Spleen (tissue), 11 donors: ENCODE measurements around the gene IDI2. TPM values are rescaled to one million over a fixed set of nuclear protein-coding genes. Genes with fewer than 3 reads are reported as not detected.
"Not testable (repeated sequence)": the region's sequence is repeated elsewhere in the genome, so short reads cannot be mapped to it uniquely, and the experiment has no call there.

Experiments
- DNase-seq: peaks from one replicate; pipeline ENCODE4 v3.0.0-alpha.2; 2020
- H3K27ac ChIP-seq, 8 donors: fragments of 200-600 bp; sonication (generic) in 7 of 8; 1 replicate in 4 of 8; 2 replicates in 4 of 8; pipeline versions ENCODE4 v1.5.0 to v1.8.0; 2016 to 2021; ENCODE audit warnings: inconsistent platforms in 4 of 8, mild to moderate bottlenecking in 4 of 8, moderate library complexity in 1 of 8
- H3K27me3 ChIP-seq, 7 donors: fragments of 200-600 bp; sonication (generic) in 6 of 7; replicated peaks in 1 of 7; 1 replicate in 4 of 7; 2 replicates in 3 of 7; pipeline versions ENCODE4 v1.5.0 to v1.8.0; 2016 to 2021; ENCODE audit warnings: inconsistent platforms in 3 of 7, mild to moderate bottlenecking in 1 of 7
- H3K36me3 ChIP-seq, 6 donors: fragments of 200-600 bp; sonication (generic) in 5 of 6; 1 replicate in 4 of 6; 2 replicates in 2 of 6; pipeline versions ENCODE4 v1.5.0 to v1.8.0; 2016 to 2021; ENCODE audit warnings: inconsistent platforms in 2 of 6
- H3K4me1 ChIP-seq, 6 donors: fragments of 200-600 bp; sonication (generic) in 5 of 6; 1 replicate in 3 of 6; 2 replicates in 3 of 6; pipeline versions ENCODE4 v1.5.0 to v1.8.0; 2016 to 2021; ENCODE audit warnings: inconsistent platforms in 3 of 6
- H3K4me3 ChIP-seq, 8 donors: fragments of 200-600 bp; sonication (generic) in 7 of 8; 1 replicate in 4 of 8; 2 replicates in 4 of 8; pipeline versions ENCODE4 v1.5.0 to v1.8.0; 2016 to 2021; ENCODE audit warnings: inconsistent platforms in 4 of 8, mild to moderate bottlenecking in 4 of 8, moderate library complexity in 2 of 8
- H3K9me3 ChIP-seq, 8 donors: fragments of 200-600 bp; sonication (generic) in 7 of 8; 1 replicate in 4 of 8; 2 replicates in 4 of 8; pipeline versions ENCODE4 v1.5.0 to v1.8.0; 2016 to 2021; ENCODE audit warnings: inconsistent platforms in 4 of 8
- POLR2A ChIP-seq, 3 donors: fragments of 450-650 bp; IDR thresholded peaks; one replicate each; pipeline ENCODE4 v1.5.1; 2017; ENCODE audit warnings: antibody characterized with exemption in 3 of 3, mild to moderate bottlenecking in 1 of 3
- POLR2AphosphoS5 ChIP-seq, 3 donors: sonication (generic); formaldehyde crosslinking; IDR thresholded peaks; one replicate each; pipeline ENCODE4 v1.5.1; 2017; ENCODE audit warnings: antibody characterized with exemption in 3 of 3
- WGBS, 5 donors: extraction: QIAGEN DNeasy Blood & Tissue Kit in 3 of 5; methylation state at CpG; one replicate each; pipeline versions ENCODE4 v1.1.5 to v1.1.7; 2013 to 2018; 5-methylcytosine and 5-hydroxymethylcytosine counted together
- intact Hi-C: fragments of 100-400 bp; cut with DNase I; formaldehyde crosslinking; loops from one replicate; pipeline ENCODE4 v1.15.0; 2023; ENCODE audit warnings: low total_unique reads
- polyA plus RNA-seq, 3 donors: library from polyadenylated mRNA; stranded (reverse); fragments of 200-250 nt; gene quantifications; one replicate each; pipeline ENCODE4 v1.2.1, GENCODE V29; 2013
- total RNA-seq, 7 donors: library from RNA; depleted of rRNA in 3 of 7; stranded (reverse); fragments of >200 nt in 3 of 7; fragmentation: NEBNext Ultra II Directional in 4 of 7; extraction: Animal tissue kit (Norgen Biotek cat#: 25700) in 4 of 7; gene quantifications; one replicate each; pipeline versions ENCODE4 v1.1.0 to v1.2.1, GENCODE V29; 2016 to 2021
- TF ChIP-seq, protein P1 (sequence below), 11 experiments: fragments of 200-600 bp in 7 of 11; fragments of 450-650 bp in 4 of 11; sonication (generic) in 4 of 11; IDR thresholded peaks in 8 of 11; conservative IDR thresholded peaks in 3 of 11; 1 replicate in 7 of 11; 2 replicates in 4 of 11; pipeline versions ENCODE4 v1.4.0 to v1.8.0; 2016 to 2021; ENCODE audit warnings: antibody characterized with exemption in 11 of 11, inconsistent platforms in 4 of 11, mild to moderate bottlenecking in 1 of 11
- donor health status: healthy with polysubstance abuse.
- donor health status: DM: no; HTN: no; CAD: no; lungs with moderate emphysema.
- donor health status: DM: no; HTN: no; CAD: no.
- donor health status: Bipolar disorder and iron deficiency.
- donor health status: healthy.
- donor health status: DM: no; HTN: no; CAD: no.
- donor health status: DM: yes; HTN: yes; CAD: no.

IDI2 gene
- total and polyA plus RNA-seq, 10 donors, result 0.06 to 0.09 TPM; not detected in 8

DNA sequence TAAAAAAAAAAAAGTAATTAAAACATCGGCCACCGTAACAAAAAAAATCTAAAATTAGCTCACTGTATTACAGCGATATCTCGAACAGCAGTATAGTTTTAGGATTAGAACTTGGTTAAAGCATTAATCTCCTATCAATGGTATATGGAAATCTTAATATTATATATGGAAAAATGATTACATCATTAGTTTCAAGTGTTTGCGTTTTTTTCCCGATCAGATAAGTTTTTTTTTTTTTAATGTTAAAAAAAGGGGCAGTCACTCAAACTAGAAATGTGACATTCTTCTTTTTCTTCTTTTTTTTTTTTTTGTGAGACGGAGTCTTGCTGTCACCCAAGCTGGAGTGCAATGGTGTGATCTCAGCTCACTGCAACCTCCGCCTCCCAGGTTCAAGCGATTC is 15.9 kb upstream of the IDI2 start:
- peaks cover 20 to 66% (median 45%) of the 10 kb centered on the region in 6 donors for H3K4me1 ChIP-seq
- intact Hi-C loops, result no loop called here
- no peaks in the 10 kb centered on the region for H3K27me3 ChIP-seq
- no peak for TF ChIP-seq POLR2A (IDR thresholded peaks at IDR 0.05)
- TF ChIP-seq POLR2AphosphoS5 (IDR thresholded peaks at IDR 0.05), result no peak
- TF ChIP-seq, protein P1, sequence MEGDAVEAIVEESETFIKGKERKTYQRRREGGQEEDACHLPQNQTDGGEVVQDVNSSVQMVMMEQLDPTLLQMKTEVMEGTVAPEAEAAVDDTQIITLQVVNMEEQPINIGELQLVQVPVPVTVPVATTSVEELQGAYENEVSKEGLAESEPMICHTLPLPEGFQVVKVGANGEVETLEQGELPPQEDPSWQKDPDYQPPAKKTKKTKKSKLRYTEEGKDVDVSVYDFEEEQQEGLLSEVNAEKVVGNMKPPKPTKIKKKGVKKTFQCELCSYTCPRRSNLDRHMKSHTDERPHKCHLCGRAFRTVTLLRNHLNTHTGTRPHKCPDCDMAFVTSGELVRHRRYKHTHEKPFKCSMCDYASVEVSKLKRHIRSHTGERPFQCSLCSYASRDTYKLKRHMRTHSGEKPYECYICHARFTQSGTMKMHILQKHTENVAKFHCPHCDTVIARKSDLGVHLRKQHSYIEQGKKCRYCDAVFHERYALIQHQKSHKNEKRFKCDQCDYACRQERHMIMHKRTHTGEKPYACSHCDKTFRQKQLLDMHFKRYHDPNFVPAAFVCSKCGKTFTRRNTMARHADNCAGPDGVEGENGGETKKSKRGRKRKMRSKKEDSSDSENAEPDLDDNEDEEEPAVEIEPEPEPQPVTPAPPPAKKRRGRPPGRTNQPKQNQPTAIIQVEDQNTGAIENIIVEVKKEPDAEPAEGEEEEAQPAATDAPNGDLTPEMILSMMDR (IDR thresholded peaks at IDR 0.05 in 8 of 11, conservative IDR thresholded peaks at IDR 0.05 in 3 of 11), result no peak
- H3K4me3 ChIP-seq, result no peak overlapping the region
- no peaks in the 10 kb centered on the region for H3K9me3 ChIP-seq
- peaks cover 0 to 68% (median 32%) of the 10 kb centered on the region in 6 donors for H3K36me3 ChIP-seq
- DNase-seq, result no peak
- 94 to 98% (median 97%) methylated on average over 9 of the region's 9 CpGs for WGBS, 5 donors
- peak overlapping the region in 3 of 8 donors; percentile 94 to 97 (median 95) for H3K27ac ChIP-seq

DNA sequence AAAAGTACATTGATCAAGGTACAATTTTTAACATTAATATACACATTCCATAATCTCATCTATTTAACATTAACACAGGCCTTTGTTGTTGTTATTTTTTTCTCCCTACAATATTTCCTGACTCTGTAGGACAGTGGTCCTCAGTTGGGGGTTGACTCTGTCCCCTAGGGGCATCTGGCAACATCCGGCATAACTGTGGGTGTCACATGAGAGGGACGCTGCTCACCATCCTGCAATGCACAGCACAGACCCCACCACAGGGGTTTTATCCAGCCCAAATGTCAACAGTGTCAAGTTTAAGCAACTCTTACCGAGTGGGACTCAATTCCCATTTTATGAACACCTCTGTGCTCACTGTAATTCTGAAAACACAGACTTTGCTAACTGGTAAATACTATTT is 14.5 kb upstream of the IDI2 start:
- WGBS, 5 donors, result 81 to 92% (median 87%) methylated on average over 3 of the region's 3 CpGs

DNA sequence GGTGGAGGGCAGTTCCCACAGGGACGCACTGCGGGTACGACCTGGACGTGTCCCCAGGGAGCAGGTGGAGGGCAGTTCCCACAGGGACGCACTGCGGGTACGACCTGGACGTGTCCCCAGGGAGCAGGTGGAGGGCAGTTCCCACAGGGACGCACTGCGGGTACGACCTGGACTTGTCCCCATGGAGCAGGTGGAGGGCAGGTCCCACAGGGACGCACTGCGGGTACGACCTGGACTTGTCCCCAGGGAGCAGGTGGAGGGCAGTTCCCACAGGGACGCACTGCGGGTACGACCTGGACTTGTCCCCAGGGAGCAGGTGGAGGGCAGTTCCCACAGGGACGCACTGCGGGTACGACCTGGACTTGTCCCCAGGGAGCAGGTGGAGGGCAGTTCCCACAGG is 13.1 kb upstream of the IDI2 start:
- intact Hi-C loops, result not testable (repeated sequence)
- peaks cover 0 to 71% (median 32%) of the 10 kb centered on the region in 6 donors for H3K36me3 ChIP-seq
- 91 to 94% (median 93%) methylated on average over 3 to 15 of the region's 20 CpGs for WGBS, 5 donors

More for the DNA sequence above, 14.5 kb upstream of the IDI2 start:
- no peak for DNase-seq
- TF ChIP-seq POLR2A (IDR thresholded peaks at IDR 0.05), result no peak
- Histone ChIP-seq H3K27me3 (no peaks in the 10 kb centered on the region), H3K27ac (peak overlapping the region in 1 of 8 donors; percentile 31), H3K9me3 (no peaks in the 10 kb centered on the region), H3K4me1 (peaks cover 20 to 54% (median 32%) of the 10 kb centered on the region in 6 donors), H3K4me3 (no peak overlapping the region), H3K36me3 (peaks cover 0 to 71% (median 32%) of the 10 kb centered on the region in 6 donors)
- intact Hi-C loops, result no loop called here

DNA sequence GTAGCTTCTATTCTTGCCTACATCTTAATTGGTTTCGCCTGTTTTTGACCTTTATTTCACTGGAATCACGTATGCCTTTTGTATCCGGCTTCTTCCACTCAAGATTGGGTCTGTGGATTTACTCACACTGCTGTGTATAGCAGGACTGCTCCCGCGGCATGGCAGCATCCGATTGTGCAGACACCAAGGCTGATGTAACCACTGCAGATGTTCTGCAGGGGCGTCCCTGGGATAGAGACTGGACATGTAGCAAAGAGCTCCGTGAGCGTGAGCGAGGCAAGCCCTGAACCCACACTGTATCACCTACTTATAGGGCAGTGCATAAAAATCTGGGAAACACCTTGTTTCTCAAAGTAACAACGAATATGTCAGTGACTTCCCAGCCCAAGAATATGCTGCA is 11.4 kb upstream of the IDI2 start:
- intact Hi-C loops, result no loop called here
- Histone ChIP-seq H3K36me3 (peaks cover 0 to 58% (median 25%) of the 10 kb centered on the region in 6 donors), H3K27me3 (no peaks in the 10 kb centered on the region), H3K9me3 (no peaks in the 10 kb centered on the region), H3K27ac (no peak overlapping the region), H3K4me1 (peaks cover under 1 to 23% (median 4%) of the 10 kb centered on the region in 6 donors), H3K4me3 (no peak overlapping the region)
- TF ChIP-seq, protein P1 (IDR thresholded peaks at IDR 0.05 in 8 of 11, conservative IDR thresholded peaks at IDR 0.05 in 3 of 11), result no peak
- no peak for TF ChIP-seq POLR2A (IDR thresholded peaks at IDR 0.05)
- TF ChIP-seq POLR2AphosphoS5 (IDR thresholded peaks at IDR 0.05), result no peak
- WGBS, 5 donors, result 91 to 94% (median 92%) methylated on average over 11 of the region's 11 CpGs
- no peak for DNase-seq

More for the DNA sequence above, 13.1 kb upstream of the IDI2 start:
- not testable (repeated sequence) for H3K9me3 ChIP-seq, H3K4me3 ChIP-seq, DNase-seq, H3K27me3 ChIP-seq, H3K27ac ChIP-seq
- peaks cover 13 to 40% (median 19%) of the 10 kb centered on the region in 6 donors for H3K4me1 ChIP-seq

DNA sequence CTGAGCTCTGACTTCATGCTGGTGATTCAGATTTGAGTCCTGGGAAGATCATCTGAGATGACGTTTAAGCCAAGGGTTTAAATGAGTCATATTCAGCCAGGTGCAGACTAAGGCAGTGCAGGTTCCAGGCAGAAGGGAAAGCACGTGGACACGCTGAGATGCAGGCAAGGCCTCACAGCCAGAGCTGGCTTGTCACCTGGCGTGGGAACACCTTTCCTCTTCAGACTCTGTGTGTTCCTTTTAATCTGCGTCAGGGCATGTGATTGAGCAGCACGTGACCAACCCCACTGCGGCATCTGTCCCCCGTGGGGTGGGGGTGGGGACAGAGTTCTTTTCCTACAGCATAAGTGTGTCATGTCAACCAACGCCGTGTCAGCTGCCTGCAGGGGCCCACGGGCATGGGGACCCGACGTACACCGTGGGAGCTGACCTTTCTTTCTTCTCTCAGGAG is 10.7 kb upstream of the IDI2 start:
- H3K27ac ChIP-seq, result peak overlapping the region in 1 of 8 donors; percentile 3
- DNase-seq, result no peak
- 70 to 87% (median 75%) methylated on average over 12 to 14 of the region's 14 CpGs for WGBS, 5 donors
- peaks cover 0 to 51% (median 18%) of the 10 kb centered on the region in 6 donors for H3K36me3 ChIP-seq
- H3K4me3 ChIP-seq, result no peak overlapping the region
- peaks cover 0 to 17% (median 0%) of the 10 kb centered on the region in 6 donors for H3K4me1 ChIP-seq
- no peaks in the 10 kb centered on the region for H3K9me3 ChIP-seq
- TF ChIP-seq POLR2AphosphoS5 (IDR thresholded peaks at IDR 0.05) (peak; percentile 12 to 57 (median 38)), POLR2A (IDR thresholded peaks at IDR 0.05) (no peak)
- TF ChIP-seq, protein P1 (IDR thresholded peaks at IDR 0.05 in 8 of 11, conservative IDR thresholded peaks at IDR 0.05 in 3 of 11), result no peak
- intact Hi-C loops, result no loop called here
- no peaks in the 10 kb centered on the region for H3K27me3 ChIP-seq
